Activated CD4-positive, alpha-beta memory T cell treated with anti-CD3 and anti-CD28 coated beads for 36 hours (primary cell): ENCODE measurements around the gene RPS25. TPM values are rescaled to one million over a fixed set of nuclear protein-coding genes. Genes with fewer than 3 reads are reported as not detected.
"Not testable (repeated sequence)": the region's sequence is repeated elsewhere in the genome, so short reads cannot be mapped to it uniquely, and the experiment has no call there.

ENCODE experiments used
- CTCF ChIA-PET: fragments of 350-600 bp; sonication (Branson Sonifier 250); formaldehyde crosslinking; loops from one replicate; lab custom pipeline; 2021; ENCODE audit warnings: antibody characterized with exemption, inconsistent platforms; lab: Charles Lee
- POLR2A ChIA-PET: fragments of 350-600 bp; sonication (Branson Sonifier 250); formaldehyde crosslinking; loops from one replicate; lab custom pipeline; 2021; ENCODE audit warnings: antibody characterized with exemption; lab: Charles Lee
- DNase-seq: peaks from one replicate; pipeline ENCODE4 v3.0.0-alpha.2; 2020
- H3K27ac Mint-ChIP-seq: one replicate; pipeline ENCODE4 v1.8.0; 2021; ENCODE audit warnings: mixed read lengths
- H3K27me3 Mint-ChIP-seq: one replicate; pipeline ENCODE4 v1.8.0; 2021; ENCODE audit warnings: mixed read lengths
- H3K36me3 Mint-ChIP-seq: one replicate; pipeline ENCODE4 v1.8.0; 2021; ENCODE audit warnings: mixed read lengths
- H3K4me1 Mint-ChIP-seq: one replicate; pipeline ENCODE4 v1.8.0; 2021; ENCODE audit warnings: low read depth, mixed read lengths
- H3K4me3 Mint-ChIP-seq: one replicate; pipeline ENCODE4 v1.8.0; 2021; ENCODE audit warnings: mild to moderate bottlenecking, mixed read lengths
- H3K9me3 Mint-ChIP-seq: one replicate; pipeline ENCODE4 v1.8.0; 2021; ENCODE audit warnings: mixed read lengths
- intact Hi-C: fragments of 100-400 bp; cut with micrococcal nuclease; formaldehyde crosslinking; loops from one replicate; pipeline ENCODE4 v1.15.1; 2023
- total RNA-seq, 2 experiments: library from RNA; stranded (reverse); gene quantifications; one replicate each; pipeline ENCODE4 v1.2.3, GENCODE V29; 2021

The RPS25 gene
- total RNA-seq, 2 experiments from 2014 or later: 1,852 to 1,922 TPM

DNA sequence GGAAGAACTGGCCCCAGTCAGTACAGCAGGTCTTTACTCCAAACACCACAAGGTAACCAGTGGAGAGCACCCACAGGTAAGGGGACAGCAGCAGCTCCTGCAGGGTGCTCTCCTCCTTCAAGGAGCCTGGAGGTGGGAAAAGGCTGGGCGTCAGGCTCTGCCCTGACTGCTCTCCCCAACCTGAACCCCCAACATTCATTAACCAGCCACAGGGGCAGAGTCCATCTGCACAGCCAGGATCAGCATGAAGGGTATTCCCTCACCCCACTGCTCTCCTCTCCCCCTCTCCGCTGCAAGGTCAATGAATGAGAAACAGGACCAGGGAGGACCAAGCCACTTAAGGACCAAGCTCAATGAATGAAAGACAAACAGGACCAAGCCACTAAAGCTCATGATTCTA lies 8.8 kb upstream of the RPS25 start:
- DNase-seq: no peak
- ChIA-PET CTCF (interaction anchor here (1.9 kb wide), 1 partner anchor 29 kb away, joined by 5 read pairs; no protein-coding TSS in a partner anchor), POLR2A (interaction anchor here (0.8 kb wide), 1 partner anchor 30 kb away, joined by 3 read pairs; no protein-coding TSS in a partner anchor)
- Mint-ChIP-seq H3K4me1 (peaks cover 39% of the 10 kb centered on the region), H3K27ac (no peak overlapping the region), H3K4me3 (no peak overlapping the region), H3K9me3 (no peaks in the 10 kb centered on the region), H3K36me3 (peaks cover 21% of the 10 kb centered on the region), H3K27me3 (no peaks in the 10 kb centered on the region)
- intact Hi-C loops: no loop called here

DNA sequence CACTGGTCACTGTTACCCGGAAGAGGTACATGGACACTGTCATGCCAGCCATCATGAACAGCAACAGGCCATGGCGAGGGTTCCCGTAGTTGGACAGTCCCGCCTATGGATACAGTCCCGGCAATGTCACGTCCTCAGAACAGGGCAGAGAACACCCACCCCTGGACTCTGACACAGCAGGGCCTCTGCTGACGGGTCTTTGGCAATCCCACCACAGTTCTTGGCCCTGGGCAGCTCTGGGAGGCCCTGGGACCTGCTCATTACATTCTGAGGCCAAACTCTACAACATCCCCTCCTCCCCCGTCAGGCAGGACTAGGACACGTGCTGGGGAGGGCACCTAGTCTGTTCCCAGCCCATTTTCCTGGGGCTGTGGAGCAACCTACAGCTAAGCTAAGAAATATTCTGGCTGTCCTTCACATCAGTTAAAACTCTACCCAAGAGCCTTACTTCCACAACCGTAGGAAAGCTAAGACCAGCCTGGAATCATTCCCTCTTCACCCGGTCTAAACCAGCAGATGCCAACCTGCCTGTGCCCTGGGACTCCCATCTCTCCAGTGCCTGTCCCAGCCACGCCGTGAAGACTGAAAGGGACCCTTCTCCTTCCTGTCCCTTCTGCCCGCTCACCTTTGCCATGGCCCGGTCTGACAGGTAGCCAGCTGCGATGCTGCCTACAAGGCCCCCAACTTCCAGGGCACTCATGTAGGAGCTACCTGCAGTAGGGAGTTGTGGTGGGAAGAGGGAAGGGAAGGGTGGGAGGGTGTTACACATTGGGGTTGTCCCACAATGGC lies 8.0 kb upstream of the RPS25 start:
- Mint-ChIP-seq H3K27me3 (no peaks in the 10 kb centered on the region), H3K27ac (no peak overlapping the region), H3K4me1 (peaks cover 46% of the 10 kb centered on the region), H3K36me3 (peaks cover 27% of the 10 kb centered on the region), H3K9me3 (no peaks in the 10 kb centered on the region), H3K4me3 (no peak overlapping the region)
- POLR2A ChIA-PET: interaction anchor here (0.8 to 3.4 kb wide), 4 partner anchors 11 to 30 kb away, joined by 3 to 13 read pairs (median 3); no protein-coding TSS in a partner anchor
- intact Hi-C loops: no loop called here
- no peak for DNase-seq
- CTCF ChIA-PET: interaction anchor here (1.9 kb wide), 1 partner anchor 29 kb away, joined by 5 read pairs; no protein-coding TSS in a partner anchor

DNA sequence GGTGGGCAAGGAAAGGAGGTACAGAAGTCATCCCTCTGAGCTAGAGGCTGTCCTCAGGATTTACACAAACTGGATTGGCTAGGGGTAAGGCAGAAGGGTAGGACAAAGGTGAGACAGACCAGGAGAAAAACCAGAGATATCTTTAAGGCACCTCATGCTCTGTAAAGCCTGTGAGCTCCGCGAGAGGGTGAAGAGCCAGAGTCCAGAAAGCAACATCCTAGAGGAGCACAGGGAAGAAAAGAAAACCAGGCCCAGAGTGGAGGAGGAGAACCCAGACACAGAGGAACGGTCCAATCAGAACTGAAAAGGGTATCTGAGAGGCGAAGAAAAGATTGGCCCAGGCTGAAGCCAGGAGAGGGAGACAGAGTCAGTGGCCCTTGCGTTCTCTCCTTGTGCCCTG lies 7.4 kb upstream of the RPS25 start:
- peak overlapping the region; percentile 28 for H3K27ac Mint-ChIP-seq
- H3K4me1 Mint-ChIP-seq: peaks cover 49% of the 10 kb centered on the region
- no peak for DNase-seq
- CTCF ChIA-PET: interaction anchor here (1.9 kb wide), 1 partner anchor 30 kb away, joined by 5 read pairs; no protein-coding TSS in a partner anchor
- H3K9me3 Mint-ChIP-seq: no peaks in the 10 kb centered on the region
- POLR2A ChIA-PET: interaction anchor here (0.8 to 3.4 kb wide), 4 partner anchors 11 to 31 kb away, joined by 3 to 13 read pairs (median 4); no protein-coding TSS in a partner anchor
- intact Hi-C loops: no loop called here
- H3K27me3 Mint-ChIP-seq: no peaks in the 10 kb centered on the region
- no peak overlapping the region for H3K4me3 Mint-ChIP-seq
- H3K36me3 Mint-ChIP-seq: peaks cover 29% of the 10 kb centered on the region

DNA sequence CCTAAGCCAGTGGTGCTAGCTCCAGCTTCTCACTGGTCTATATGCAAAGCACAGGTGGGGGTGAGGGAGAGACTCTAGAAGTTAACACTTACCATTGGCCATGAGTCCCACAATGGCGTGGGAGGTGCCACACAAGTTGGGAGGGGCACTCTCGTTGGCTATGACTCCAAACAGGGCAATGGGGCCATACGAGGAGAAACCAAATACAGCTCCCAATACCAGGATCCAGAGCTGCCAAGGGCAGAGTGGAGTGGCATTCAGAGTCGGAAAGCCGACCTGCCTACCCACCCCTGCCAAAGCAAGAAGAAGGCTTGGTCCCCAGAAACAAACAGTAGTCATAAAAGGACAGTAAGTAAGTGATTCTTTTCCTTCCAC lies 6.9 kb upstream of the RPS25 start:
- DNase-seq: peak; percentile 29
- H3K27ac Mint-ChIP-seq: peak overlapping the region; percentile 28
- POLR2A ChIA-PET: interaction anchor here (0.8 to 3.4 kb wide), 4 partner anchors 10 to 31 kb away, joined by 3 to 13 read pairs (median 4); no protein-coding TSS in a partner anchor
- H3K4me3 Mint-ChIP-seq: no peak overlapping the region
- H3K27me3 Mint-ChIP-seq: no peaks in the 10 kb centered on the region
- peaks cover 53% of the 10 kb centered on the region for H3K4me1 Mint-ChIP-seq
- intact Hi-C loops: no loop called here
- H3K9me3 Mint-ChIP-seq: no peaks in the 10 kb centered on the region
- CTCF ChIA-PET: interaction anchor here (1.9 kb wide), 1 partner anchor 30 kb away, joined by 5 read pairs; no protein-coding TSS in a partner anchor
- peaks cover 29% of the 10 kb centered on the region for H3K36me3 Mint-ChIP-seq

DNA sequence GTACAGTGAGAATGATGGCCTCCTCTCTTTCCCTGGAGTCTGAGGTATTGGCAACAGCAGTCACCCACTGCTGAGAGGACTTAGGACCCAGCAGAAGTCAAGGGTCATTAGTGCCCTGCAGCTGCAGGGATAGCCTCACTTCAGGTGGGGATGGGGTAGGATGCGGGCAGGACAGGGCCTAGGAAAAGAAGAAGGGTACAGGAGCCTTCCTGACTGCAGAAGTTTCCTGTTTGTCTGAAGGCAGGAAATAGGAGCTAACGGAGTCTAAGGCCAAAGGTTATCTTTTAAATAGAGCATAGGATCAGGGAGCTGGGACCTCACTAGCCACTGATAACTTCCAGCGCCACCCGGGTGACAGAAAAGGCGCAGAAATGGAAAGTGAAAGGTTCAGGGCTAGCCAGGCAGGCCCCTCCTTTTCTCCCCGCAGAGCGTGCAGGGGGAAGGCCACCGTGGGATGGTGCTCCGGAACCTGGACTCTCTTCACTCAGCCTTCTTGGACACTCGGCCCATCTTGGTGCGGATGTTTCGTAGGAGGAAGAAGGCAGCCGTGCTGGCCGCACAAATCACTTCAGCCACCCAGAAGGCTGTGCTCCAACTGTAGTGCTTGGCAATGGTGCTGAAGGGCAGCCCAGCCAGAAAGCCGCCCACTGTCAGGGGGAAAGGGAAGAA lies 6.4 kb upstream of the RPS25 start:
- CTCF ChIA-PET: no interaction called here
- intact Hi-C loops: no loop called here
- POLR2A ChIA-PET: interaction anchor here (1.4 to 3.4 kb wide), 2 partner anchors 10 to 32 kb away, joined by 4 to 13 read pairs; no protein-coding TSS in a partner anchor
- Mint-ChIP-seq H3K27ac (peak overlapping the region; percentile 47), H3K36me3 (peaks cover 35% of the 10 kb centered on the region), H3K4me1 (peaks cover 54% of the 10 kb centered on the region), H3K9me3 (no peaks in the 10 kb centered on the region), H3K4me3 (no peak overlapping the region), H3K27me3 (no peaks in the 10 kb centered on the region)
- no peak for DNase-seq

DNA sequence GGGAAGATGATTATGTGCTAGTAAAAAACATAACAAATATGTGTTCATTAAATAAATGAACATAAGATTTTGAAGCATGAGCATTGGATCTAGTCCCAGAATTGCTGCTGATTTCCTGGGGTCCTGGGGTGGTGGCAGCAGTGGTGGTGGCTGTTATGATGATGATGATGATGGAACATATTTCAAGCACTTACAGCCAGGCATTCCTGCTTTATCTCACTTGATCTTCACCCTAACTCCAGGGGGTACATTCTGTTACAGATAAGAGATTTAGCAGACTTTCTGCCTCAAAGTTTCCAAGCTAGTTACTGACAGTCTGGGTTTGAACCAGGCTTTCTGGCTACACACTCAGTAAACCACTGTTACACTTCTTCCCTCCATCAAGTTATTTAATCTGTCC lies 5.6 kb upstream of the RPS25 start:
- no peaks in the 10 kb centered on the region for H3K9me3 Mint-ChIP-seq
- H3K27me3 Mint-ChIP-seq: no peaks in the 10 kb centered on the region
- peaks cover 46% of the 10 kb centered on the region for H3K4me1 Mint-ChIP-seq
- H3K4me3 Mint-ChIP-seq: no peak overlapping the region
- no peak for DNase-seq
- CTCF ChIA-PET: interaction anchor here (1.3 kb wide), 2 partner anchors 8 to 27 kb away, joined by 4 to 8 read pairs; no protein-coding TSS in a partner anchor
- POLR2A ChIA-PET: interaction anchor here (3.4 kb wide), 1 partner anchor 9 kb away, joined by 13 read pairs; no protein-coding TSS in a partner anchor
- peak overlapping the region; percentile 40 for H3K27ac Mint-ChIP-seq
- intact Hi-C loops: no loop called here
- peaks cover 31% of the 10 kb centered on the region for H3K36me3 Mint-ChIP-seq

DNA sequence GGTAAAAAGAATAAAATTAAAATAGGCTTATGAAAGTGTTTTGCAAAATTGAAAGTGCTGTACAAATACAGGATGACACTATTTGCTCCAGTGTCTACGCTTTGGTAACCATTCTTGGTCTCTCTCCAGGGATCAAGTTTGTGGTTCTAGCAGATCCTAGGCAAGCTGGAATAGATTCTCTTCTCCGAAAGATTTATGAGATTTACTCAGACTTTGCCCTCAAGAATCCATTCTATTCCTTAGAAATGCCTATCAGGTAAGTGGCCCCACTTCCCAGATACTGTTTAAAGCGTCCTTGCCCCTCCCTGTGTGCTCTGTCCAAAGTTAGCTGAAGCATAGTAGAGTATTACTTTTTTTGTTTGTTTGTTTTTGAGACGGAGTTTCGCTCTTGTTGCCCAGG lies 3.5 kb upstream of the RPS25 start:
- no peak for DNase-seq
- Mint-ChIP-seq H3K9me3 (no peaks in the 10 kb centered on the region), H3K36me3 (peaks cover 45% of the 10 kb centered on the region), H3K27me3 (no peaks in the 10 kb centered on the region), H3K27ac (peak overlapping the region; percentile 62), H3K4me3 (no peak overlapping the region), H3K4me1 (peaks cover 44% of the 10 kb centered on the region)
- intact Hi-C loops: no loop called here
- POLR2A ChIA-PET: no interaction called here
- CTCF ChIA-PET: no interaction called here

DNA sequence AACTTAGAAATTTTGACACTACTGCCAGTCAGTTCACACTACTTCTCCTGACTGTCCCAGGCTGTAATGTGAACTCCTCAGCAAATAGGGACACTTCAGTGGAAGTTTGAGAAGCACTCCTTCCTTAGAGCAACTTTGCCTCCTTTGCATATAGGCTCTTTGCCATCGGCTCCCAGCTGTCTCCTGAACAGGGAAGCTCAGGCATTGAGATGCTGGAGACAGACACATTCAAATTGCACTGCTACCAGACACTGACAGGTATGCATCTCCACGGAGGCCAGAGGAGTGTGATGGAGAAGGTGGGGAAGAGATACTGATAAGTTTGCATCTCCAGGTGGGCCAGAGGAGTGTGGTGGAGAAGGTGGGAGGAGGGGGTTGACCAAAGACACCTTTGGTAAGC lies 1.9 kb upstream of the RPS25 start:
- Mint-ChIP-seq H3K4me1 (peaks cover 58% of the 10 kb centered on the region), H3K4me3 (peak overlapping the region; percentile 99), H3K9me3 (no peaks in the 10 kb centered on the region), H3K27ac (peak overlapping the region; percentile 99), H3K36me3 (peaks cover 60% of the 10 kb centered on the region), H3K27me3 (no peaks in the 10 kb centered on the region)
- ChIA-PET POLR2A (interaction anchor here (1.0 to 3.2 kb wide), 3 partner anchors 8 to 48 kb away, joined by 3 to 17 read pairs (median 5); partner anchors contain the start of genes SLC37A4 and VPS11), CTCF (interaction anchor here (1.1 to 2.0 kb wide), 4 partner anchors 10 to 48 kb away, joined by 3 to 6 read pairs (median 4); partner anchors contain the start of gene VPS11)
- intact Hi-C loops: loop anchor here (5.0 kb wide), 2 partner anchors 93 to 228 kb away; partner anchors contain the start of genes BCL9L and DDX6
- DNase-seq: no peak

DNA sequence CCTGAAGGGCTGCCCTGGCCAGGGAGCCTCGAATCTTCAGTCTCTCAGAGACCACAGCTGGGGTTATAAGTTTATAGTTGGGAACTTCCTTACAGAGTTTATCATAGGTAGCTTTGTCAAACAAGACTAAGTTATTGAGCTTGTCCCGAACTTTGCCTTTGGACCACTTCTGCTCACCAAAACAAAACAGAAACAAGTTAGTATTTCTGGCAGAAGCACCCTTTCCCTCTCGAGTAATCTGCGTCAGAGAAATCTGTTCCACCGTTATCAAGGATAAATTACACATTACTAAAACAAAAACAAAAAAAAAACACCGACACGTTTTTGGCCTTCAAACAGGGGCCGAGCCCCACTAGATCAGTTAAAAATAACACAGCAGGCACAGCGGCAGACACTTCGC lies 766 bp downstream of the RPS25 start:
- ChIA-PET CTCF (interaction anchor here (0.6 to 1.4 kb wide), 2 partner anchors 17 to 20 kb away, joined by 3 to 5 read pairs; partner anchors contain the start of gene CENATAC), POLR2A (interaction anchor here (1.5 to 3.0 kb wide), 5 partner anchors 13 to 77 kb away, joined by 5 to 23 read pairs (median 9); partner anchors contain the start of genes CENATAC, SLC37A4 and VPS11)
- H3K4me3 Mint-ChIP-seq: peak overlapping the region; percentile 99
- intact Hi-C loops: loop anchor here (5.0 kb wide), 2 partner anchors 90 to 225 kb away; partner anchors contain the start of genes BCL9L and DDX6
- H3K4me1 Mint-ChIP-seq: peaks cover 51% of the 10 kb centered on the region
- not testable (repeated sequence) for H3K9me3 Mint-ChIP-seq, H3K27me3 Mint-ChIP-seq, DNase-seq
- peak overlapping the region; percentile 99 for H3K27ac Mint-ChIP-seq
- H3K36me3 Mint-ChIP-seq: peaks cover 74% of the 10 kb centered on the region

DNA sequence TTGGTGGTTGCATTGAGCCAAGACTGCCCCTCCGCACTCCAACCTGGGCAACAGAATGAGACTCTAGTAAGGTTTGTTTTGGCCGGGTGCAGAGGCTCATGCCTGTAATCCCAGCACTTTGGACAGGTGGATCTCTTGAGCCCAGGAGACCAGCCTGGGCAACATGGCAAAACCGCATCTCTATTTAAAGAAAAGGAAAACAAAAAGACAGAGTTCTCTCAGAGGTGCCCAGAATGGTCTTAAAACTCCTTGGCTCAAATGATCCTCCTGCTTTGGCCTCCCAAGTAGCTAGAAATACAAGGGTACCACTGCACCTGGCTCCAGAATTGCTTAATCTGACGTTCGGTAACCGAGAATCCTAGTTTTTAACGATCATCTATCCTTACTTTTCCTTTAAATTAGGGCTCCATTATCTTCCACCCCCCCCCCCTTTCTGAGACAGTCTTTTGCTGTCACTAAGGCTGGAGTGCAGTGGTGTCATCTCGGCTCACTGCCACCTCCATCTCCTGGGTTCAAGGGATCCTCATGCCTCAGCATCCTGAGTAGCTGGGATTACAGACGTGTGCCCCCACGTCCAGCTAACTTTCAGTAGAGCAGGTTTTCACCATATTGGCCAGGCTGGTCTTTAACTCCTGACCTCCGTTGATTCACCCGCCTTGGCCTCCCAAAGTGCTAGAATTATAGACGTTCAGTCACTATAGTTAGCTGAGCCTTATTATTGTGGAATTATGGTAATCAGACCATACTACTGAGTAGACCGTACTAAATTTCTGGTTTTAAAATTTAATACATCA lies 1.7 kb downstream of the RPS25 start:
- peak overlapping the region; percentile 99 for H3K27ac Mint-ChIP-seq
- POLR2A ChIA-PET: interaction anchor here (1.5 to 3.0 kb wide), 5 partner anchors 8 to 19 kb away, joined by 6 to 23 read pairs (median 13); partner anchors contain the start of genes CENATAC and SLC37A4
- H3K36me3 Mint-ChIP-seq: peaks cover 69% of the 10 kb centered on the region
- intact Hi-C loops: loop anchor here (5.0 kb wide), 2 partner anchors 89 to 224 kb away; partner anchors contain the start of genes BCL9L and DDX6
- no peak for DNase-seq
- H3K9me3 Mint-ChIP-seq: no peaks in the 10 kb centered on the region
- CTCF ChIA-PET: interaction anchor here (1.5 kb wide), 1 partner anchor 19 kb away, joined by 3 read pairs; the partner anchor contains the start of gene CENATAC
- no peaks in the 10 kb centered on the region for H3K27me3 Mint-ChIP-seq
- H3K4me1 Mint-ChIP-seq: peaks cover 47% of the 10 kb centered on the region
- peak overlapping the region; percentile 99 for H3K4me3 Mint-ChIP-seq
